OCI-LY1 (cell line): ENCODE results near the gene EML4.
A peak's percentile ranks its signal among the peaks of the same experiment; 100 is the strongest.

ENCODE experiments used
- H2AFZ ChIP-seq: fragments of 200-600 bp; sonication (generic), shearing (Covaris generic); 2 replicates; pipeline ENCODE4 v1.6.0; 2014; ENCODE audit warnings: antibody characterized with exemption, mild to moderate bottlenecking, low read length
- H3F3A ChIP-seq: fragments of 200-600 bp; sonication (generic), shearing (Covaris generic); 2 replicates; pipeline ENCODE4 v1.6.0; 2014; ENCODE audit warnings: mild to moderate bottlenecking, antibody characterized with exemption, low read length, moderate library complexity; ENCODE audit not compliant: insufficient read depth
- H3K27ac ChIP-seq: fragments of 200-600 bp; sonication (generic); 2 replicates; pipeline ENCODE4 v1.5.1; 2014; ENCODE audit warnings: low read length, mixed run types, mild to moderate bottlenecking, low read depth; ENCODE audit not compliant: poor library complexity, severe bottlenecking
- H3K27me3 ChIP-seq: fragments of 200-600 bp; sonication (generic); 2 replicates; pipeline ENCODE4 v1.6.0; 2014; ENCODE audit warnings: antibody characterized with exemption, mild to moderate bottlenecking, low read length, moderate library complexity; ENCODE audit not compliant: insufficient read depth
- H3K36me3 ChIP-seq: fragments of 200-600 bp; sonication (generic); 2 replicates; pipeline ENCODE4 v1.6.1; 2014; ENCODE audit warnings: mild to moderate bottlenecking, antibody characterized with exemption, low read length, moderate library complexity, mixed read lengths; ENCODE audit not compliant: insufficient read depth
- H3K4me1 ChIP-seq: fragments of 200-600 bp; sonication (generic); 2 replicates; pipeline ENCODE4 v1.5.1; 2014; ENCODE audit warnings: mild to moderate bottlenecking, low read length, moderate library complexity; ENCODE audit not compliant: insufficient read depth, severe bottlenecking
- H3K4me2 ChIP-seq: fragments of 200-600 bp; sonication (generic), shearing (Covaris generic); 2 replicates; pipeline ENCODE4 v1.6.1; 2014; ENCODE audit warnings: low read length
- H3K4me3 ChIP-seq: fragments of 200-600 bp; sonication (generic); 2 replicates; pipeline ENCODE4 v1.5.1; 2014; ENCODE audit warnings: low read length, low read depth, mild to moderate bottlenecking, mixed read lengths; ENCODE audit not compliant: poor library complexity, severe bottlenecking
- H3K79me2 ChIP-seq: fragments of 200-600 bp; shearing (Covaris generic); 2 replicates; pipeline ENCODE4 v1.6.1; 2016; ENCODE audit warnings: mixed run types, low read length, mixed read lengths; ENCODE audit not compliant: insufficient read depth
- H3K9ac ChIP-seq: fragments of 200-600 bp; sonication (generic), shearing (Covaris generic); 2 replicates; pipeline ENCODE4 v1.6.1; 2014; ENCODE audit warnings: mild to moderate bottlenecking, low read length, mixed read lengths
- H3K9me2 ChIP-seq: fragments of 200-600 bp; sonication (generic), shearing (Covaris generic); 2 replicates; pipeline ENCODE4 v1.6.1; 2014; ENCODE audit warnings: low read depth, mild to moderate bottlenecking, low read length, mixed read lengths
- H3K9me3 ChIP-seq: fragments of 200-600 bp; shearing (Covaris generic); 2 replicates; pipeline ENCODE4 v1.6.1; 2014; ENCODE audit warnings: low read length, mixed read lengths
- H4K20me1 ChIP-seq: fragments of 200-600 bp; sonication (generic), shearing (Covaris generic); 2 replicates; pipeline ENCODE4 v1.6.0; 2016; ENCODE audit warnings: mild to moderate bottlenecking, low read length; ENCODE audit not compliant: insufficient read depth
- EZH2 ChIP-seq: fragments of 200-600 bp; sonication (generic), shearing (Covaris generic); IDR thresholded peaks from 2 replicates; pipeline ENCODE4 v1.8.0; 2017; ENCODE audit warnings: borderline replicate concordance, mixed run types, mild to moderate bottlenecking, antibody characterized with exemption, low read length, moderate library complexity, mixed read lengths
- TF ChIP-seq, protein P1 (sequence below): fragments of 200-600 bp; sonication (generic), shearing (Covaris generic); IDR thresholded peaks from 2 replicates; pipeline ENCODE4 v1.5.1; 2017; ENCODE audit warnings: mild to moderate bottlenecking, antibody characterized with exemption, low read length, moderate library complexity, mixed read lengths

The EML4 gene, protein sequence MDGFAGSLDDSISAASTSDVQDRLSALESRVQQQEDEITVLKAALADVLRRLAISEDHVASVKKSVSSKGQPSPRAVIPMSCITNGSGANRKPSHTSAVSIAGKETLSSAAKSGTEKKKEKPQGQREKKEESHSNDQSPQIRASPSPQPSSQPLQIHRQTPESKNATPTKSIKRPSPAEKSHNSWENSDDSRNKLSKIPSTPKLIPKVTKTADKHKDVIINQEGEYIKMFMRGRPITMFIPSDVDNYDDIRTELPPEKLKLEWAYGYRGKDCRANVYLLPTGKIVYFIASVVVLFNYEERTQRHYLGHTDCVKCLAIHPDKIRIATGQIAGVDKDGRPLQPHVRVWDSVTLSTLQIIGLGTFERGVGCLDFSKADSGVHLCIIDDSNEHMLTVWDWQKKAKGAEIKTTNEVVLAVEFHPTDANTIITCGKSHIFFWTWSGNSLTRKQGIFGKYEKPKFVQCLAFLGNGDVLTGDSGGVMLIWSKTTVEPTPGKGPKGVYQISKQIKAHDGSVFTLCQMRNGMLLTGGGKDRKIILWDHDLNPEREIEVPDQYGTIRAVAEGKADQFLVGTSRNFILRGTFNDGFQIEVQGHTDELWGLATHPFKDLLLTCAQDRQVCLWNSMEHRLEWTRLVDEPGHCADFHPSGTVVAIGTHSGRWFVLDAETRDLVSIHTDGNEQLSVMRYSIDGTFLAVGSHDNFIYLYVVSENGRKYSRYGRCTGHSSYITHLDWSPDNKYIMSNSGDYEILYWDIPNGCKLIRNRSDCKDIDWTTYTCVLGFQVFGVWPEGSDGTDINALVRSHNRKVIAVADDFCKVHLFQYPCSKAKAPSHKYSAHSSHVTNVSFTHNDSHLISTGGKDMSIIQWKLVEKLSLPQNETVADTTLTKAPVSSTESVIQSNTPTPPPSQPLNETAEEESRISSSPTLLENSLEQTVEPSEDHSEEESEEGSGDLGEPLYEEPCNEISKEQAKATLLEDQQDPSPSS

DNA sequence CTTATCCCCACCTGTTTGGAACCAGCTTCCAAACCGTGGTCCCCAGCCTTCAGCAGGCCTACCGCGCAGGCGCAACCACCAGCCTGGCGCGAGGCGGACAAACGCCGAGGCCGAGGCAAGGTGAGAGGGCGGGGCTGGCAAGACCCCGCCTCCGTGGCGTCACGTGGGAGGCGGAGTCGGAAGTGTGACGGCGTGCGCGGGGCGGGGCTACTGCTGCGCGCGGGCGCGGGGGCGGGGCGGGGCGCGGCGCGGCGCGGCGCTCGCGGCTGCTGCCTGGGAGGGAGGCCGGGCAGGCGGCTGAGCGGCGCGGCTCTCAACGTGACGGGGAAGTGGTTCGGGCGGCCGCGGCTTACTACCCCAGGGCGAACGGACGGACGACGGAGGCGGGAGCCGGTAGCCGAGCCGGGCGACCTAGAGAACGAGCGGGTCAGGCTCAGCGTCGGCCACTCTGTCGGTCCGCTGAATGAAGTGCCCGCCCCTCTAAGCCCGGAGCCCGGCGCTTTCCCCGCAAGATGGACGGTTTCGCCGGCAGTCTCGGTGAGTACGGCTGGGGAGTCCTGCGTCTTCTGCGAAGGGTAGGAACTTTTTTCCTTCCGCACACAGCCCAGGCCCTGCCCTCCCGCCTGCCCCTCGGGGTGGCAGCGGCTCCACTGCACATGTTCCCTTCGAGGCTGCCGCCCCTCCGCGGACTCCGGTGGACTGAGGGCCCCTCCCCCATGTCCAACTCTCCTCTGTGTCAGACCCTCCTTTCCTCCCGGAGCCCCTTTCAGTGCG is at the start of gene EML4:
TSS of gene EML4 (plus strand) at position 254 of the 774 bp plus-strand sequence. CDS start at position 513, 259 bp downstream.
- no peaks in the 10 kb centered on the region for H3K36me3 ChIP-seq
- H2AFZ ChIP-seq, result peak within 1 kb of the TSS; percentile 15; the same call in 1 of the 2 replicates
- H3K9ac ChIP-seq, result peak within 1 kb of the TSS; percentile 82
- H3K27me3 ChIP-seq, result no peaks in the 10 kb centered on the region
- H3K4me1 ChIP-seq, result peaks cover 36% of the 10 kb centered on the region
- H3K79me2 ChIP-seq, result peaks cover 3% of the 10 kb centered on the region; the same call in 1 of the 2 replicates
- TF ChIP-seq EZH2, result no peak
- TF ChIP-seq, protein P1, sequence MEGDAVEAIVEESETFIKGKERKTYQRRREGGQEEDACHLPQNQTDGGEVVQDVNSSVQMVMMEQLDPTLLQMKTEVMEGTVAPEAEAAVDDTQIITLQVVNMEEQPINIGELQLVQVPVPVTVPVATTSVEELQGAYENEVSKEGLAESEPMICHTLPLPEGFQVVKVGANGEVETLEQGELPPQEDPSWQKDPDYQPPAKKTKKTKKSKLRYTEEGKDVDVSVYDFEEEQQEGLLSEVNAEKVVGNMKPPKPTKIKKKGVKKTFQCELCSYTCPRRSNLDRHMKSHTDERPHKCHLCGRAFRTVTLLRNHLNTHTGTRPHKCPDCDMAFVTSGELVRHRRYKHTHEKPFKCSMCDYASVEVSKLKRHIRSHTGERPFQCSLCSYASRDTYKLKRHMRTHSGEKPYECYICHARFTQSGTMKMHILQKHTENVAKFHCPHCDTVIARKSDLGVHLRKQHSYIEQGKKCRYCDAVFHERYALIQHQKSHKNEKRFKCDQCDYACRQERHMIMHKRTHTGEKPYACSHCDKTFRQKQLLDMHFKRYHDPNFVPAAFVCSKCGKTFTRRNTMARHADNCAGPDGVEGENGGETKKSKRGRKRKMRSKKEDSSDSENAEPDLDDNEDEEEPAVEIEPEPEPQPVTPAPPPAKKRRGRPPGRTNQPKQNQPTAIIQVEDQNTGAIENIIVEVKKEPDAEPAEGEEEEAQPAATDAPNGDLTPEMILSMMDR, result no peak
- no peak within 1 kb of the TSS for H3K27ac ChIP-seq
- no peaks in the 10 kb centered on the region; the same call in 1 of the 2 replicates for H4K20me1 ChIP-seq
- H3K4me2 ChIP-seq, result peak within 1 kb of the TSS; percentile 84
- peak within 1 kb of the TSS; percentile 88 for H3K4me3 ChIP-seq
- H3F3A ChIP-seq, result no peaks in the 10 kb centered on the region
- no peaks in the 10 kb centered on the region for H3K9me2 ChIP-seq
- no peaks in the 10 kb centered on the region for H3K9me3 ChIP-seq

DNA sequence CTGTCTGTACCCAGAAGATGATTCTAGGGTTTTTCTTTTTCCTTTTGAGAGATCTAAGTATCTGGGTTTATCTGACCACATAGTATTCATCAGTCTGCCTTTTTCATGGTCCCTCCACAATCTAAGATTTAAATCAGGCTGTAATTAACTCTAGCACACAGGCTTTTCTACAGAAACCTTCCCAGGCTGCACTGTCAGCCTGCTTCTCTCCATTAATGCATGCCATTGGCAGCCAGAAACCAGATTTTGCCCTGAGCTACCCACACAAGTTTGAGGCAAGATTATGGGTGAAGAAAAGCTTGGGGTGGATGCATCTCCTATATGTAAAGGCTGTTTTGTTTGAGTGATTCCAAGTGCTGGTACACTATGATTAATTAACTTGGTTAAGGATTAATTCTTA is 45.7 kb upstream of the EML4 start:
- no peaks in the 10 kb centered on the region; the same call in 1 of the 2 replicates for H3K36me3 ChIP-seq
- H3F3A ChIP-seq, result no peaks in the 10 kb centered on the region
- no peaks in the 10 kb centered on the region for H3K9me2 ChIP-seq
- H3K27me3 ChIP-seq, result no peaks in the 10 kb centered on the region; the same call in 1 of the 2 replicates
- no peaks in the 10 kb centered on the region for H4K20me1 ChIP-seq
- H3K4me2 ChIP-seq, result no peak overlapping the region
- TF ChIP-seq, protein P1, result no peak
- TF ChIP-seq EZH2, result no peak
- no peak overlapping the region for H2AFZ ChIP-seq
- H3K4me1 ChIP-seq, result peaks cover 5% of the 10 kb centered on the region
- H3K9me3 ChIP-seq, result no peaks in the 10 kb centered on the region
- no peak overlapping the region for H3K4me3 ChIP-seq
- no peak overlapping the region for H3K9ac ChIP-seq
- no peaks in the 10 kb centered on the region for H3K79me2 ChIP-seq
- no peak overlapping the region for H3K27ac ChIP-seq
